COLO668 (cell line): Measurements from ENCODE around the gene GSG1L.

Experiments used
- DNase-seq: peaks from one replicate; lab custom pipeline; 2025; ENCODE audit not compliant: unreplicated experiment; lab: John Stamatoyannopoulos, UW

Gene GSG1L

DNA sequence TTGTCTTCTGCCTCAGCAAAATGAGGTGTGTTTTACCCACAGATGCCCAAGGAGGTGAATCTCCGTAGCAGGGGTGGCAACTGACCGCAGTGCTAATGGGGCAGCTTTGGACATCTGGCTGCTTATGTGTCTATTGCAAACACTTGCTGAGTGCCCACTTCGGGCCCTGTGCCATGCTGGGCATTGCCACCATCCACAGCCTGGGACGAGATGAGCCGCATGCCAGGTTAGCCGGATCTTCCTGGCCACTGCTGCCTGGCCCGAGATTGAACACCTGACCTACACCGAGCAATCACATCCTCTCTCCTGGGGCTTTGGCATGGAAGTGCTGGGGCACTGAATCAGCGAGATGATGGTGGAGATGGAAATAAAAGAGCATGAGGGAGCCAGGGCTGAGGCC, 238.7 kb downstream of the GSG1L start:
- no peak for DNase-seq

DNA sequence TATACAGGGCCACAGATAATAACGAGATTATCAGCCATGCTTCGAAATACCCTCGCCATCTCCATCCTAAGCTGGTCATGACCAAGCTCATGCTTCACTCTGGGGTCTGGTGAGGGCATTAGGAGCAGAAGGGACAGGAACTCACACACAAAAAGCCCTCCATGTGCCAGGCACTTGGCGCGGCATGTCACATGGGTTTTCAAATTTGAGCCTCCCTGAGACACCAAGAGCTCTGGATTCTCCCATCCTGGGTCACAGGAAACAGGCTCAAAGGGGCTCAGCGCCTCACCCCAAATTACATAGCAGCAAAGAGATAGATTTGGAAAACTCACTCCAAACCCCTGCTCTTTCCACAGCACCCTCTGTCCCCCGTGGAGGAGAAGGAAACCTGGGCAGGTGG, 239.5 kb downstream of the GSG1L start:
- DNase-seq = no peak

DNA sequence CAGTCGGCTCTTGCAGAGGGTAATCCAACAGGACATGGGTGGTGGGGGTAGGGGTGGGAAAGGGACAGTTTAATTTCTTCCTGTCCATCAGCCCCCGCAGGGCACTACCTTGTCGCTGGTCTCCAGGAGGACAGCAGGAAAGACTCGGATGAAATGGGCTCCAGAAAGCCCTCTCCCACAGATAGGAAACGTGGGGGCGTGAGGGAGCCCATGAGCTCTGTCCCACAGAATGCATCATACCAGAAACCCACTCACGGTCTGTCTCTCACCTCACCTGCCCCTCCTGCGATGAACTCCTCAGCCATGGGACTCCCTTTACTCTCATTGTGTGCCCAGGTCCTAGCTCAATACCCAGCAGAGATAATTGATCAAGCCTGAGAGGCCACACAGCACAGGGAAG, 240.1 kb downstream of the GSG1L start:
- DNase-seq = no peak

- DNase-seq = no peak
Measured at GRCh38 chr16:27822996-27823395, 240.5 kb downstream of the GSG1L start.

- DNase-seq = no peak
Measured at GRCh38 chr16:27822529-27822928, 241.0 kb downstream of the GSG1L start.

DNA sequence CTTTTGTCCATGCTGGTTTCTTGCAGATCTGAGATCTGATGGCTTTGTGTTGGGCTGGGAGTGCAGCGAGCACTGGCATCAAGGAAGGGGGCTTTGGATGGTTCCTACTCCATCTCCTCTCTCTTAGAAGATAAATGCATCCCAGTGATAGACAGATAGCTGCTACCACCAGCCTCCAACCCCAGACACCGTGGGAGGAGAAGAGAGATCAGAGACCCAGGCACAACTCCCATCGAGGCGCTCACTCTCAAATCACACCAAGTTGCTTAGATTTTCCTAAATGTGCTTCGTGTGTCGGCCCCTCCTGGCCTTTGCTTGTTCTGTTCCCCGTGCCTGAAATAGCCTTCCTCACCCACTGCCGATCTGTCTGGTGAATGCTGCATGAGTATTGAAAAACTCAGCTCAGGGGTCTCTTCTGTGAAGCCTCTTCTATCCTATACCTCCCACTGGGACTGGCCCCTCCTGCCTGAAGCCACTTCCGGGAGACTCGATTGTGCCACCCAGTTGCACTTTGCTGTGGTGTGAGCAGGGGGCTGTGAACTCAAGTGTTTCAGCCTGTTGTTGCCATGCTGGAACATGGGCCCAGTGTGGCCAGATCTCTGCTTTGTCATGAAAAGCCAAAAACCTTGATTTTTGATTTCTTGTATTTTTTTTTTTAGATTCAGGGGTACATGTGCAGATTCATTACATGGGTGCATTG, 242.7 kb downstream of the GSG1L start:
- DNase-seq = no peak

- no peak for DNase-seq
Measured at GRCh38 chr16:27819881-27820610, 243.5 kb downstream of the GSG1L start.

GRCh38 chr16:27819356-27819755, 244.2 kb downstream of the GSG1L start:
- no peak for DNase-seq

DNA sequence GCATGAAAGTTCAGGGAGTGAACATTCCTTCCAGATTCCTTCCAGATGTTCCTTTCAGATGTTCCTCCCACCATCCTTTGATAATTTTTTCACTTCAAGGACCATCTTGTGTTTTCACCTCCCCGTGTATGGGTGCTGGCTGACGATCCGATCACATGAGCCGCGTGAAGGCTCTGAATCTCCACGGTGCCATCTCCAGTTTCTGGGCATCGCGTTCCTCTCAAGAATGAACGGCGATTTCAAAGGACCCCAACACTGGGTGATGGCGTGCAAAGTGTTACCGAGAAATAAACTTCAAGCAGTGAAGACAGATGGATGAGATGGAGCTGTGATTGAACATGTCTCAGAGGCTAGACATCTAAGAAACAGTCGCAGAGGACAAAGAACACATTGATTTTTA, 245.3 kb downstream of the GSG1L start:
- DNase-seq = no peak

DNA sequence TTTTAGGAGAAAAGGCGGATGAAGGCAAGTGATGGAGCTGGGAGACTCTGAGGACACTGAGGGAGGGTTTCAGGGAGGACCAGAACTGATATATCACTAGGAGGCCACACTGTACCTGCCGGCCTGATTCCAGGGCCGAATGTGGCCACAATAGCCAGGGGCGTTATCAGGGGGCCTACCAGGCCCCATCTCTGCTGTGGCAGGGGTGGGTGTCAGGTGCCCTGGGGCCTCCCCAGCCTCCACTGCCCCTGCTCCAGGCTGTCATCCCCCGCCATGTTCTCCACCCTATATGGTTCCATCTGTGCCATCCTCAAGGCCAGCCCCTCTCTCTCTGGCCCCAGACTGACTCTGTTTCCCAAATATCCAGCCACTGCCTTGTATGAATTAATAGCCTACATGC, 246.5 kb downstream of the GSG1L start:
- DNase-seq = no peak

- no peak for DNase-seq
Measured at GRCh38 chr16:27816561-27816960, 247.0 kb downstream of the GSG1L start.

DNA sequence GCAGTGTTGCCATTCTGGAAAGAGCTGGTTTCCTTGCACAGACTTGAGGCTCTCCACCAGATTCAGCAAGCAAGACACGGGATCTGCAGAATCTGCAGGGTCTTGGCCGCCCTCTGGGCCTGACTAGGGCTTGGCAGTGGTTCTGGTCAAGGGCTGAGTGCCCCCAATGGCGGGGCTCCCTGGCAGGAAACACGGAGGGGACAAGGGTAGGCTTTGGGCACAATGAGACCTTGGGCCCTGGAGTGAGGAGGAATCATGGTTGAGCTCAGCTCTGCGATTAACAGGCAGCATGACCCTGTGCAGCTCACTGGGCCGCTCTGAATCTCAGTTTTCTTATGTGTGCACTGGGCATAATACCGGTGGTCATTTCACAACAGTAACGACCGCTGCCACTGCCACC, 249.9 kb downstream of the GSG1L start:
- DNase-seq = no peak

DNA sequence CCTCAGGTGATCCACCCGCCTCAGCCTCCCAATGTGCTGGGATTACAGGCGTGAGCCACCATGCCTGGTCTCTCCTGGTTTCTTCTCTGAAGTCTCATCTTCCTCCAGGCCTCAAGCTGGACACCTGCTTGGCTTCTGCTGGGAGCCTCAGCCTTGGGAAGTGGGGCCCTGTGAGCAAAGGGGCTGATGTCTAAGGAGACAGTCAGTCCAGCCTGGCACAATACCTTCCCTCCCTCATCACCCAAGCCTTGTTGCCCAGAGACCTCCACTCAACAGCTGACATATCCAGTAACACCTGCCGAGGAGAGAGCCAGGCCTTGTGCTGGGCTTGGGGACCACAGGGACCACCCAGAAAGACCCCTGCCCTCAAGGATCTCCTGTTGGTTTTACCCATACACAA, 251.6 kb downstream of the GSG1L start:
- DNase-seq = no peak

DNA sequence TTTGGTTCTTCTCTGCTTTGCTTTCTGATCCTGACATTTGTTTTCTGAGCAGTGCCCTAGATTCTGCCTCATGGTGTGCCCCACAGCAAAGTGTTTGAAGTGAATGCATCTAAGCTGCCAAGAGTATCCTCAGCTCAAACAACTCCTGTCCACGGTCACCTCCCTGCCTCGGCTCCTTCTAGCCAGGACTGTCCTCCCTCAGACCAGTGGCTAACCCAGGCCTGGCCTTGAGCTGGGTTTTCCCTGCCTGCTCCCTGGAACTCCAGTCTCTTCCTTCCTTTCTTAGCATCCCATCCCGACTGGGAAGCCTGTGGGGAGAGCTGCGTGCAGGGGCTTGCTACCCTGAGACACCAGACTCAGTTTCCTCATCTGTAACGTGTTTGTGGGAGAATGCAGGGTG, 256.5 kb downstream of the GSG1L start:
- no peak for DNase-seq

GRCh38 chr16:27806388-27806787, 257.1 kb downstream of the GSG1L start:
- DNase-seq = no peak

DNA sequence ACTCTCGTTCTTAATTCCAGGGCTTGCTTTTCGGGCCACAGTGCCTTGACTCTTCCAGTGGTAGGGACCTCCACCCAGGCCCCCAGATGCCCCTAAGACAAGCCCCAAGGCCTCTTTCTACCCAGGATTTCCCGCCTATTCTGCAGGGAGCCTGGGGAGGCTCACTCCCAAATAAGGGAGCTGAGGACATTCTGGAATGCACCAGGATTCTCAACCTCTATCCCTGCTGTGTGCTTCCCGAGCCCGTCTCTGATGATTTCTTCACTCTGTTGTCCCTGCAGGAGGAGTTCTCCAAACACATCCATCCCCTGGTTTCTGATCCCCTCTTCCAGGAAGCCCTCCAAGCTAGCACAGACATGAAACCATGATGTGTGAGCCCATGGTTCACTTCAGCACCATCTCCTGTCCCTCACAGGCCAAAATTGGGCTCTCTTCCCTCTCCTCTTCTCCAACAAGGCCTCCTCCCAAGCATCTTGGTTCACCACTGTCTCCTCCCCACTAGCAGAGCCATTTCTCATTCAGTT, 257.6 kb downstream of the GSG1L start:
- DNase-seq = no peak

DNA sequence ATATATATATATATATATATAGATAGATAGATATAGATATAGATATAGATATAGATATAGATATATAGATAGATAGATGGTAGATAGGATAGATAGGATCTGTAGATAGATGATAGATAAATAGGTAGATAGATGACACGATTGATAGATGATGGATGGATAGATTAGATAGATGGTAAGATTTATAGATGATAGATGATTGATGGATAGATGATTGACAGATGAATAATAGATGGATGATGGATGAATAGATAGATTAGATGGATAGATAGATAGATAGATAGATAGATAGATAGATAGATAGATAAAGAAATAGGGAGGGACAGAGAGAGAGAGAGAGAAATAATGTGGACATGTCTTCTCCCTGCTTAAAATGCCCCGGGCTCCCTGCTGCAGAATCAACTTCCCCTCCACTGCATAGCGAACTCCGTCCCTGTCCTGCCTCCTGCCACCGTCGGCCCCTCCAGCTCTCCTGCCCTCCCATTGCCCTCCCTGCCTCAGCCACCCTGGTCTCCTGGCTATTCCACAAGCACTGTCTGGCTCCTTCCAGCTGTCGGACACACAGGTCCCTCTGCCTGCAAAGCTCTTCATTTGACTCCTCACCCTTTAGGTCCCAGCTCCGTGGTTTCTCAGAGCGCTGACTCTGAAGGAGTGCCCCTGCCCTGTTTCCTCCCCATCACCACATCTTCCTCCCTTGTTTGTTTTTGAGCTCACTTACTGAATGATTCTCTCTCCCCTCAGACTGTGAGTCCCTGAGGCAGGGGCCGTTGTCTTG, 259.6 kb downstream of the GSG1L start:
- DNase-seq = no peak

- no peak for DNase-seq
Measured at GRCh38 chr16:27802664-27803439, 260.7 kb downstream of the GSG1L start.

- no peak for DNase-seq
Measured at GRCh38 chr16:27801289-27801945, 262.1 kb downstream of the GSG1L start.

GRCh38 chr16:27800817-27801216, 262.7 kb downstream of the GSG1L start:
- DNase-seq = no peak

GRCh38 chr16:27799896-27800295, 263.6 kb downstream of the GSG1L start:
- no peak for DNase-seq
